NCI-H1694 (cell line): ENCODE measurements around the gene GLIS2.

ENCODE experiments used
- DNase-seq: peaks from one replicate; lab custom pipeline; 2025; lab: John Stamatoyannopoulos, UW

Gene GLIS2

DNA sequence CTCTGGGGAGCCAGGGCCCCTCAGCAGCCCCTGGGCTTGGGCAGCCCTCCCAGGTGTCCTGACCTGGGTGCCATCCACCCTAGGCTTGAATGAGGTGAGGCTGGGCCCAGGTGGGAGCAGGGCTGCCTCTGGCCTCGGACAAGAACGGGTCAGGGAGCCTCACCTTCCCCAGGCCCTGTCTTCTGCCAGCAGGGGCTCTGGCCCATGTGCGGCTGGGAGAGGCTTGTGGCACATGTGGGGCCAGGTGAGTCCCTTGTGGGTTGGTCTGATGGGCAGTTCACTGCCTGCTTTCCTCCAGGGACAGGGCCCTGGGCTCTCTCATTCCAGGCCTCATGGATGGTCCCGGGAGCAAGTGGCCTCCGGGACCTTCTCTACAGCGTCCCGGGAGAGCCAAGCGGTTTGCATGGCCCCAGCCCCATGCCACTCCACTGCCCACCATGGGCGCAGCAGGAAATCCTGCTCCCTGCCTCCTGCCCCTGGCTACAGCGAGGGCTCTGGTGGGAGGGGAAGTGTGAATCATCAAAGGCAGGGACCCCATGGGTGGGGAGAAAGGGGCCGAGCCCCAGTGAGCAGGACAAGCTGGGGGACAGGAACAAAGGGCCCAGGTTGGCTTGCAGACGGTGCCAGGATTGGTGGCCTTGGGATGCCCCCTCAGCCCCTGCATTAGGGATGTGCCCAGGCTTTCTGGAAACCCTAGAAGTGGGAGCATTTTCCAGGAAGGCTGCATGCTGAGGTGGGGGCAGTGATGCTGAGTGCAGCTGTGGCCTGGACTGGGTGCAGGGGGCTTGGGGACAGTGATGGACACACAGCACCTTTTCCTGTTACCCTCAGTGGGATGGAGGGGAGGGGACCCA lies 68.0 kb downstream of the GLIS2 start:
- DNase-seq: no peak

DNA sequence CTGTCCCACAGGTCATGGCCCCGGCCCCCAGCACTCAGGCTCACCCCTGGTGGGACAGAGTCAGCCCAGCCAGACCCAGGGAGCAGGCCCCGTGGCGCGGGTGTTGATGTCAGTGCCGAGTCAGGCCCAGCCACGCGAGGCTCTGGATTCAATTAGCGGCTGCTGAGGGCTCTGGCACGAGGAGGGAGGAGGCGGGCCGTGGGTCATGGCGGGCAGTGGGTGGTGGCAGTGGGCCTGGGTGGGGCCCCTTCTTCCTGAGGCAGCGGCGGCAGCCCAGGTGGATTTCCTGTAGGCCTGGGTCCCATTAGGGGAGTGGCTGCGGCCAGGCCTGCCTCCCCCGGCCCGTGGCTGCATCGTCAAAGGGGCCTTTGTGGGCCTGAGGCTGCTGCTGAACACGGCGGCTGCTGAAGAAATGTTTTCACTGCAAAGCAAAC lies 68.7 kb downstream of the GLIS2 start:
- no peak for DNase-seq

DNA sequence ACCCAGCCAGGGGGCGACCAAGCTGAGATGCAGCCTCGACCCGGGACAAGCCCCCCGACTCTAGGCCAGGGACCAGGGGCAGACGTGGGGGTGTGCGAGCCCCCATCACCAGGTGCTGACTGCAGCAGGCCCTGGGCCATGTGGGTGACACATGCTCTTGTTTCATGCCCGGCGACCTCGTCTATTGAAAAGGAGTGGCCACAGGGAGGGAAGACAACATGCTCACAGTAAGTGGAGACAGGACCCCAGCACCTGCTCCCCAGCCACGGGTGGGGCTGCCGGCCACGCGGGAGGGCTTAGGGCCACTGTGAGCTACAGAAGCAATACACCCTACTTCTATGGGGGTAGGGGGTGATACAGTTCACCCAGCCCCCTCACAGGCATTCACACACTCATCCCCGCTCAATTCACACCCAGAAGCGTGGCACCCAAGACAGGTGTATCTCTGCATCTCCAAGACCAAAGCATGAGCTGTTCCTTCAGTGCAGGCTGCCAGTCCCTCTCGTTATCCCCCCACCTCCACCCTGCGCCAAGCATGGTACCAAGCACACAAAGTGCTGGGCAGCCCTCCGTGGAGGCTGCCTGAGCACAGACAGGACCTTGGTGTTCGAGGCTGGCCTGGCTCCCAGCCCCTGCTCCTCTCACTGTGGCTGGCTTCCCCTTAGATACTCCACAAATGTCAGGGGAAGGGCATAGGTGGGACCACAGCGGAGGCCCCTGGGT lies 69.4 kb downstream of the GLIS2 start:
- DNase-seq: no peak

DNA sequence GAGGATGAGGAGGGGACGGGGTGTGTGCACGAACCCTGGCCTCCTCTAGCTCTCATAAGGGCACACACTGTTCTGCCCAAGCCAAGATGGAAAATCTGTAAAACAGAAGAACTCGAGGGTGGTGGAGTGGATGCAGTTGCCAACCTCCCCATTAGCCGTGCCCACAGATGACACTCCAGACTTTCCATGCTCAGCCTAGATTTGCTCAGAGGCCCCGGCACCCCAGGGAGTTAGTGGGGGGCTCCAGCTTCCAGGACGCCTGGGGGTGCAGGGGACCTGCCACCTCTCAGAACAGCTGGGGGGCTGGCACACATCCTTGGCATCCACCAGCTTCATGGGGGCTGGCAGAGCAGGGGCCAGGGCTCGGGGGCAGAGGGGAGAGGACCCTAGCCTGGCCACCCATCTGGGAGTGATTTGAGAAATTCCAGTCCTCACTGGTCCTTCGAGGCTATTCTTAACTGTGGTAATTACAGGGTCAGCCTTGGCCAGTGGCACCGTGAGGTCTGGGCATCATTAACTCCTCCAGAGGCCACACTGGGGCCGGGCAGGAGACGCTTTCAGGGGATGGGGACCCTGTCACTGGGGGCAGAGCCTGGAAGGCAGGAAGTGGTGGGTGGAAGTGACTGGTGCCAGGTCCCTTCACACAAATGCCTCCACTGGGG lies 70.1 kb downstream of the GLIS2 start:
- no peak for DNase-seq

DNA sequence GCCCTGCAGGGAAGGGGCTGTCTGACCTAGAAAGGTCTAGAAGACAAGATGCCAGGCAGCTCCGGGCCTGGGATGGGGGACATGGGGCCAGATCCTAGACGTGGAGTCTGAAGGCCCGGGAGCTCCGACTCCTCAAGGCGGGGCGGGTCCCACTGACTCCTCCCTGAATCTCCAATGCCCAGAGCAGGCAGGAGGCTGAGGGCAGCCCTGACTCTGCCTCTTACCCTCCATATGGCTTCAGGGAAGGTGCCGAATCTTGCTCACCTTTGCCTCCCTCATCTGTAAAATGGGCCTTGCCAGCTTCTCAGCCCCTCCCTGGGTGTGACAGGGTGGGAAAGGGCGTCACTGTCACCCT lies 70.6 kb downstream of the GLIS2 start:
- DNase-seq: no peak

DNA sequence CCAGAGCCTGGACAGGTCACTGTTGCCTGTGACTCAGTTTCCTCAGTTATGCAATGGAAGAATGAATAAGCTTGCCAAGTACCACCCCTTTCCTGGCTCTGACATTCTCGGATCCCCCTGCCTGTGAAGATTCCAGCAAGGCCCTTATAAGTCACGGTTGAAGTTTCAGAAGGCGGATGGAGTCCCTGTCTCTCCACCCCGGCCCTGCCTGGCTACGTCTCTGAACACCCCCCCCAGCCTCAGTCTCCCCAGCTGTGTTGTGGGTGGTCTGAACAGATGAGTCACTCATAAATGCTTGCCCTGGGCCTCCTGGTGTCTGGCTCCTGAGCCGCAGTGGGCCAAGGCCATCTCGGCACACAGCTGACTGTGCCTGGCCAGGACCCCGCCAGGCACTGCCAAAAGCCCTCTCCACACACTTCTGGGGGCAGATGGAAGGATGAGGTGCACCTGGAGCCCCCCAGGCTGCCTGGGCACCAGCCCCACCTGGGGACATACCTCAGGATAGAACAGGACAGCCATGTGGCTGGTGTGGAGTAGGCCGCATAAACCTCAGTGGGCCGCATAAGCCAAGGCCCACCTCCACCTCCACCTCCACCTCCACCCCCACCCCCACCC lies 71.2 kb downstream of the GLIS2 start:
- DNase-seq: no peak

DNA sequence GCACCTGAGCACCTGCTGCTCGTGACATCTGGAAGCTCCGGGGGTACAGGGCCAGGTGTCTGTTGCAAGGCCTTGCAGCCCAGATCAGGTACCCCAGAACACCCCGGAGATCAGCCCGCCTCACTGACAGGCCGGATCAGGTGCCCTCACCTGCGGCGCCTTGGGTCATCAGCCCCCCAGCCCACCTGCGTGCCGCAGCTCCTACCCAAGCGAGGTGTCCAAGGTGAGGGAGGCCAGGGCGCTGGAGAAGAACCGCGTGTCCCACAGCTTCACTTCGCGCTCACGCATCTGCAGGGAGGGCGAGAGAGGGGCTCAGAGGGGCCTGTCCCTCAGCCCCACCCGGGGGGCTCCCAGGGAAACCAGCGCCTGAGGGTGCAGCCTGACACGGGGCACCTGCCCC lies 71.9 kb downstream of the GLIS2 start:
- no peak for DNase-seq

DNA sequence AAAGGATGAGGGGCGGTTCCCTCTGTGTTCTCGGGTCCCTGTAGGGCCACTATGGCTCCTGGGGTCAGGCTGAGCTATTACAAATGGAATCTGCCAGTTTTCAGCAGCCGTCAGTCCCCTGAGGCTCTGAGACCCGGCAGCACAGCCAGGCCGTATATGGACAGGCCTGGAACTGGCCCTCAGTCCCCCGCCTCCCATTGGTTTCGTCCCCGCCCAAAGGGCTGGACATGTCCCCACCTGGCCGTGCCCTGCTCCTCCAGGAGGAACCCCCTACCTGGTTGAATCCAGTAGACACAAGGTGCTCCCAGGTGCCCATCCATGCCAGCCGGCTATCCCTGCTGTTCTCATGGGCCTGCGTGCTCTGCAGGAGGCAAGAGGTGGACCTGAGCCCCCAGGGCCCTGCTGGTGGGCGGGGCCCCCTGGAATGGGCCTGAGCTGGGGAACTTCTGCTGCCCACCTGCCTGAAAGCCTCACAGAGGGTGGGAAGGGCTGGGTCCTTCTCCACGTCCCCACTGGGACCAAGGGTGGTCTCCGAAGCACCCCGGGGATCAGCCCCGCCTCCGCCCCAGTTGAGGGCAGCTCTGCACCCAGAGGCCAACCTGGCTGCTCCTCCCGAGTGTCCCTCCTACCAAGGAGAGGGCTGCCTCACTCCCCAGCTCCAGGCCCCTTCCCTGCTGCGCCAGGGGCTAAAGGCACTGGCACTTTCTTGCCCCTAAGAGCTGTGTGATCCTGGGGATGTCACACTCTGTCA lies 72.6 kb downstream of the GLIS2 start:
- DNase-seq: no peak
